Thyroid gland (tissue), 4 donors: ENCODE data around the gene PCDHGA11.

Experiments used
- CTCF ChIP-seq, 6 experiments: fragments of 200-600 bp in 3 of 6; fragments of 450-650 bp in 3 of 6; sonication (generic) in 3 of 6; IDR thresholded peaks; one replicate each; pipeline ENCODE4 v1.5.1; 2016 to 2019; ENCODE audit warnings: antibody characterized with exemption in 6 of 6, mild to moderate bottlenecking in 2 of 6, inconsistent platforms in 1 of 6, moderate library complexity in 1 of 6
- POLR2A ChIP-seq, 2 donors: fragments of 450-650 bp; IDR thresholded peaks; one replicate each; pipeline ENCODE4 v1.6.1; 2017; ENCODE audit warnings: antibody characterized with exemption in 2 of 2, mild to moderate bottlenecking in 2 of 2, moderate library complexity in 1 of 2

- TF ChIP-seq CTCF (IDR thresholded peaks at IDR 0.05), result no peak
- TF ChIP-seq POLR2A (IDR thresholded peaks at IDR 0.05), result no peak
These were observed 46.2 kb upstream of the PCDHGA11 start for GRCh38 chr5:141374627-141375026.
